KBM-7 (cell line): Measurements from ENCODE around the gene PNMA8C.

Experiments used
- DNase-seq: peaks from one replicate; pipeline ENCODE4 v3.0.0-alpha.2; 2015
- in situ Hi-C: fragments of 300-500 bp; cut with MboI; formaldehyde crosslinking; loops from 2 replicates; pipeline ENCODE4 v1.14.3; 2020; ENCODE audit warnings: low sequenced_read_pairs, low pct_unique_long_range_greater_than_20kb, mixed read lengths

Gene PNMA8C

DNA sequence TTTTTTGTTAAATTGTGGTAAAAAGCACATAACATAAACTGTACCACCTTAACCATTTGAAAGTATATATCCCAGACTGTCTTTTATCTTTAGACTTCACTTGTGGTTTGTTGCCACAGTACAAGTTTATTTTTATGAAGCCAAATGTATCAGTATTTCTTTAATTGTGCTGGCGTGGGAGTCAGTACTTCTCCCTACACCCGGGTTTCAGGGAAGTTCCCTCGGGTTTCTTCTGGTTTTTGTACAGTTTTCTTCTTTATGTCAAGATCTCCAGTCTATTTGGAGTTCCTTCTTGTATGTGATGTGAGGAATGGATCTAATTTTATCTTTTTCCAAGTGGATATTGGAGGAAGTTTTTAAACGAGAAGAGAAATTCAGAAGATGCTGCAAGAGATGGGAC lies 35.9 kb downstream of the PNMA8C start:
- DNase-seq = no peak
- in situ Hi-C loops = loop anchor here (10.0 kb wide), 1 partner anchor 102 kb away; the partner anchor contains the start of gene PNMA8B

DNA sequence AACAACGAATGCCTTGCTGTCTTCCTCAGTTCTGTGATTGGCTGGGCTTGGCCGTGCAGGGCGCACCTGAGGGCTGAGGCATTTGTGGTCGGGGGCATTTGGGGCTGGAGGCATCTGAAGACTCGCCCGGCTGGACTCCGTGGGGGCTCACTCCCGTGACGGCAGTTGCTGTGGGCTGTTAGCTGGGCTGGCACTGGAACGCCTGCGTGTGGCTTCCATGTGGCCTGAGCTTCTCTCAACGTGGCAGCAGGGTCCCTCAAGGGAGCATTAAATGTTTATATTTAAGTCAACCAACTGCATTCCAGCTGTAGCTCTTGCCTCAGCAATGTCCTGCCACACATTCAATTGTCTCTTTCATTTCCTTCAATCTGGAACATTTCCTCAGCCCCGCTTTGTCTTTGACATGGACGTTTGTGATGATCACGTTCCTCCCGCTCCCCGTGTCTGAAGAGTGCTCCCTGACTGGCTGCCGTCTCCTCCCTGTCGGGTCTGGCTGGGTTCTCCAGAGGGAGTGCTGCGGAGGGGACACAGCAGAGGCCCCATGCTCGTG lies 36.4 kb downstream of the PNMA8C start:
- in situ Hi-C loops = loop anchor here (10.0 kb wide), 1 partner anchor 102 kb away; the partner anchor contains the start of gene PNMA8B
- no peak for DNase-seq

DNA sequence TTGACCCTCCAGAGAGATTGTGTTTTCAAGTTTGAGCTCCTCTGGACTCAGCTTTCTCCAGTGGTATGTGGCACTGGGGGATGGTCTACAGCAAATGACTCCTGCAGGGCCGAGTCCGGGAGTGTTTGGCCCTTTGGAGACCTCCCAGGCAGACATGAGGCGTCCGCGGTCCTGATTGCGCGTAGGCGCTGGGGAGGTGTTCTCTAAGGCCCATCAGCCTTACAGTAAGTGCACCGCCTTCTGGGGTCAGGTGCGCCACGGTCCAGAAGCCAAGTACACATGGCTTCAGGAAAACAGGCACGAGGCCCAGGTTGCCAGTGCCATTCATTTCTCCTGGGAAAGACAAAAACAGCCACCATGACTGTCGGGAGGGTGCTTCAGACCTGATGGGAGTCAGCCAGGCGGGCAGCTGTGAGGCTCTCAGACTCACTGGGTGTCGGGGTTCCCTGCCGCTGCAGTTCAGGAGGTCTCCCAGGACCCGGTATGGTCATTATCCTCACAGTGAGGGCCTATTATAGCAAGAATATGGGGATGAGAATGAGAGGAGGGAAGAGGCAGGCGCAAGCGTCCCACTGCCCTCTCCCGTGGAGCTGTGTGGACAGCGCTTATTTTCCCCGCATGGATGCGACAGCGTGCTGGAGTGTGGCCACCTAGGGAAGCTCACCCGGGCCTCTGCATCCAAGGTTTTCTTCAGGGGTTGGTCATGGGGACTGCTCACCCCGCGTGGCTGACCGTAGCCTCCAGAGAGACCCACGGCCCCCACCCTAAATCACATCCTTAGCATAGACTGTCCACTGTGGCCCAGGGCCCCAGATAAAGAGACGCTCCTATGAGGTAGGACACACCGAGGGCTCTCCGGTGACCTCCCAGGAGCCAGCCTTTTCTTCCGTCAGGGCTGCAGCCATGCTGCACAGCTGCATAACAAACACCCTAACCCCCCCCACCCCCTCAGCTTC lies 37.2 kb downstream of the PNMA8C start:
- in situ Hi-C loops = loop anchor here (10.0 kb wide), 1 partner anchor 103 kb away; the partner anchor contains the start of gene PNMA8B
- DNase-seq = no peak

DNA sequence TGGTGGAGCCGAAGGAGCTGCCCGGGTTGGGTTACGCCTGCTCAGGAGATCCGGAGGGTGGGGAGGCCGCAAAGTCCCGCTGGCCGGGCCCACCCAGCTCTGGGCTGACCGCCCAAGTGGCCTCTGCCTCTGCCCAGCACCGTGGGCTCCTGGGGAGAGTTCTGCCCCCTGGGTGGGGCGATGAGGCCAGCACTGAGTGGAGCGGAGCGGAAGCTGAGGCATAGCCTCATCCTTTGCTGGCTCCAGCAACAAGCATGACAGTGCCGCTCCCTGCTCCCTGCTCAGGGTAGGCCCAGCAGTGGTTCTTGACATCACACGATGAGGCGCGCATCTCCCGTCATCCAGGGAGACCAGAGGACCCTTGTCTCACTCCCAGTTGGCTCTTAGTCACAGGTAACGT lies 37.9 kb downstream of the PNMA8C start:
- in situ Hi-C loops = loop anchor here (10.0 kb wide), 1 partner anchor 104 kb away; the partner anchor contains the start of gene PNMA8B
- DNase-seq = no peak

DNA sequence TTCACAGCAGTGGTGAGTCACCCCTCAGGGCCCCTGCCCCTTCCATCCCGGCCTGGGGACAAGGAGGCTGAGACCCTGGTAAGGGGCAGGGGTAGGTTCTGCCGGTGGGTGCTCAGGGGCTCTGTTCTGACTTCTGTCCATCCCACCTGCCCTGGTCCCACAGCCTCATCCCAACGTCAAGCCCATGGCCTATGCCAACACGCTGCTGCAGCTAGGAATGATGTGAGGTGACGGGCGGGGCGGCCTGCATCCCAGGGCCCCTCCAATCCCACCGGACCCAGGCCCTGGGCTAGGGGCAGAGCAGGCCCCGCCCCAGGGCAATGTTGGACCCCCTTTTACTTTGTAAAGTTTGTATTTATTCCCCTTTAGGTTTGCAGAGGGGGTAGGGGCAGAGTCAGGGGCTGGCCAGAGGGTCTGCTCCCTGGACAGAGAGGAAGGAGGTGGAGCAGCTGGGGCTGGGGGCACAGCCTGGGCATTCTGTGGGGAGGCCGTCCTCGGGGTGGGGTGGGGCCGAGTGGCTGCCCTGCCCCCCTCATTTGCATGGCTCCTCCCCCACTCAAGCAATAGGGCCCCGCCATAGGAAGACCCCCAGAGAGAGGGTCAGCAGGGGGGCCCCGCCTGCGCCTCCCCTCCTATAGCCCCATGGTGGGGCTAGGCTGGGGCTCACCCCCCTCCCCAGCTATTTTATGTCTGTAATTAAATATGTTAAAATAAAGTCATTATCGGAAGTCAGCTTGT lies 38.4 kb downstream of the PNMA8C start:
- DNase-seq = no peak
- in situ Hi-C loops = loop anchor here (10.0 kb wide), 1 partner anchor 105 kb away; the partner anchor contains the start of gene PNMA8B

DNA sequence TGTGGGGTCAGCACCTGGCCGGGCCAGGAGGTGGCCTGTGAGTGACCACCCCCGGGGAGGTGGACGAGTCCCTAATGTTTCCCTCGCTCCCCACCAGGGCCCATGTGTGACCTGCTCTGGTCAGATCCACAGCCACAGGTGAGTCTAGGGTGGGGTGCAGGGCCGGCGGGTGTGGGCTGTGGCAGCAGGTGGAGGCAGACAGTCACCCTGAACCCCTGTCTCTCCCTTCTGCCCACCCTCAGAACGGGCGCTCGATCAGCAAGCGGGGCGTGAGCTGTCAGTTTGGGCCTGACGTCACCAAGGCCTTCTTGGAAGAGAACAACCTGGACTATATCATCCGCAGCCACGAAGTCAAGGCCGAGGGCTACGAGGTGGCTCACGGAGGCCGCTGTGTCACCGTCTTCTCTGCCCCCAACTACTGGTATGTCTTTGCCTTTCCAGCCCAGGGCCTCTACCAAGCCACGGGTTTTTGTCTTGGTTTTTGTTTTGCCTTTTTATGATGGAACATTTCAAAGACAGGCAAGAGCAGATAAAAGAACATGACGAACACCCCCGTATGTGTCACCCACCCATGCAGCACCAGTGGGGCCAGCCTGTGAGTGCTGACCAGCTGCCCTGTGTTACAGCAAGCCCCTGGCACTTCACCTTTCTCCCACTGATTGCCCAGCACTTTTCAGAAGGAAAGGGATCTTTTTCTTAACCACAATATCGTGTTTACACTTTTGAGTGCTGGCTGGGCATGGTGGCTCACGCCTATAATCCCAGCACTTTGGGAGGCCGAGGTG lies 40.2 kb downstream of the PNMA8C start:
- no peak for DNase-seq
- in situ Hi-C loops = no loop called here

DNA sequence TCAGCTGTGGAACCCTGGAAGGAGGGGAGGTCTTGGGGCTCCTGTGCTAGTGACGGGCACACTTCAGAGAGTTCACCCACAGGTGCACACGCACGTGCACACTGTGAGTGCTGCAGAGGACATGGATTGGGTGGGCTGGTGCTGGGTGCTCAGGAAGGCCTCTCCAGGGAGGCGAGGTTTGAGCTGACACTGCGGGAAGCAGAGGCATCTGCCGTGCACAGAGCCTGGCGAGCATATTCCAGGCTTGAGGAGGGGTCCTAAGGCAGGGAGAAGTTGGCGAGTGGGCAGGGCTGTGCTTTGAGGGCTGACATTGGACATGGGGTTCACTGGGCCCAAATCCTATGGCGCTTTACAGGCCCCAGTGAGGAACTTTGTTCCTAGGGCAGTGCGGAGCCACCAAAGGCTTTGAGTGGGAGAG lies 41.0 kb downstream of the PNMA8C start:
- in situ Hi-C loops = no loop called here
- DNase-seq = no peak

DNA sequence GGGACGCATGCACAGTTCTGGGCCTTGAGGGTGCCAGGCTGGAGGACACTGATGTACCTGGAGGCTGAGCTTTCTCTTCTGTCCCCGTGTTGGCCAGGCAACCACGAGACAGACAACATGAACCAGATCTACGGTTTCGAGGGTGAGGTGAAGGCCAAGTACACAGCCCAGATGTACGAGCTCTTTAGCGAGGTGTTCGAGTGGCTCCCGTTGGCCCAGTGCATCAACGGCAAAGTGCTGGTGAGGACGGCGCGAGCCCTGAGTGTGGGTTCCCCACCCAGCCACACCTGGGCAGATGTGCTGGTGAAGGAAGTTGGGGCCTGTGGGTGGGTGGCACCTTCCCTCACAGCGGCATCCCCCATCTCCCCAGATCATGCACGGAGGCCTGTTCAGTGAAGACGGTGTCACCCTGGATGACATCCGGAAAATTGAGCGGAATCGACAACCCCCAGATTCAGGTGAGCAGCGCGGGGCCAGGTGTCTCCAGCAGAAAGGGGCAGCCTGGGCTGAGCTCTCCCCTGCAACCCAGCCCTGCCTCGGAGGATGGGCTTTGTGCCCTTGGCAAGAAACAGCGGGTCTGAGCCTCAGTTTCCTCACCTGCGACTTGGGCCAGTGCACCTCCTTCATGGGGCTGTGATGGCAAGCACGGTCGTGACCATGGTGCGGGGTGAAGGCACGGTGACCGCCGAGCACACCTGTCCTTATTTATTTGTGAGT lies 41.6 kb downstream of the PNMA8C start:
- in situ Hi-C loops = no loop called here
- no peak for DNase-seq

DNA sequence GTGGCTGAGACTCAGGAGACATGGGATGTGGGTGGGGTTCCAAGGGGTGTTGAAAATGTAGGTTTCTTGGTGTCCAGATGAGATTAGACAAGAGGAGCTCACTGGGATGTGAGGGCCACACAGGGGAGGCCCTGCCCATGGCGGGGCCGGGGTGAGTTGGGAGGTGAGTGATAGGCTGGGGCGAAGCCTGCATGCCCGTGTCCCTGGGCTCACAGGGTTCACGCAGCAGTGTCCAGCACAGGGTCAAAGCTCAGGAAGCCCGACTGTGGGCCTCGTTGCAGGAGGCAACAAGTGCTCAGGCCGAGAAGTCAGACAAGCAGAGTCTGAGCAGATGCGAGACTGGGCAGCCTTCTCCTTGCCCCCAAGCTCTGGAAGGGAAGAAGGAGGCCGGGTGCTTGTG lies 42.6 kb downstream of the PNMA8C start:
- DNase-seq = no peak
- in situ Hi-C loops = no loop called here

DNA sequence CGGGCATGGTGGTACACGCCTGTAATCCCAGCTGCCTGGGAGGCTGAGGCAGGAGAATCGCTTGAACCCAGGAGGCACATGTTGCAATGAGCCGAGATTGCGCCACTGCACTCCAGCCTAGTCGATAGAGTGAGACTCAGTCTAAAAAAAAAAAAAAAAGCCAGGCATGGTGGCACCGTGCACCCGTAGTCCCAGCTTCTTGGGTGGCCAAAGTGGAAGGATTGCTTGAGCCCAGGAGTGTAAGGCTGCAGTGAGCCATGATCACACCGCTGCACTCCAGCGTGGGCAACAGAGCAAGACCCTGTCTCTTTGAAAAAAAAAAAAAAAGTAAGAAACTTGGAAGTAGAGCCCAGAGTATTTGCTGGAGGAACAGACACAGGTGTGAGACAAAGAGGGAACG lies 43.1 kb downstream of the PNMA8C start:
- no peak for DNase-seq
- in situ Hi-C loops = no loop called here

DNA sequence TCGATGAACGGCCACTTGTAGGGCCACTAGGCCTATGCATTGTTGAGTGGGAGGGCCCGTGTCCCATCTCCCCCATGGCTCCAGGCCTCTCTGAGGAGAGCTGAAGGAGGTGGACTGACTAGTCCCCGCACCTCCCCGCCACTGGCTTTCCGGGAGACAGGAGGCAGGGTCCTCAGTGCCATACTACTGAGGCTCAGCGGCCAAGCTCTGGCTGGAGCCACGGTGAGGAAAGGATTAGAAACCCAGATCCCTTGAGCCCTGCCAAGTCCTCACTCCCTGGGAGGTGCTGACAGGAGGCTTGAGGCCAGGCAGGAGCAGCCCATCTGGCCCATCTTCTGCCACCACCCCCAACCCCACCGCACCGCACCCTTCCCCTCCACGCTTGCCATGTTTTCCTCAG lies 44.3 kb downstream of the PNMA8C start:
- in situ Hi-C loops = no loop called here
- no peak for DNase-seq

DNA sequence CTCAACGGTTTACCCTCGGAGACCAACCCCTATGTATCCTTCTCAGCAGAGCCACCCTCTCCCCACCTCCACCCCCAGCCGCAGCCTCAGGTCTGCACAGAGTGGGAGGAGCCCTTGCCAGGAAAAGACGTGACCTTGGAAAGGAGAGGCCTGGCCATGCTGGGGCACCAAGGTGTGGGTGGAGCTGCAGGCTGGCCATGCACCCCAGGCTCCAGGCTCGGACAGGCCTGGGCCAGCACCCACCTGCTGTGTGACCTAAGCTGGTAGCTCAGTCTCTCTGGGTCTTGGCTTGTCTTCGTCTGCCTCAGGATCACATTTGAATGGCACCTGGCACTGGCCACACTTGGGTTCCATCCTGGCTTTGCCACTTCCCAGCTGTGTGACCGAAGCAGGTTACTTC lies 44.9 kb downstream of the PNMA8C start:
- in situ Hi-C loops = no loop called here
- DNase-seq = no peak

DNA sequence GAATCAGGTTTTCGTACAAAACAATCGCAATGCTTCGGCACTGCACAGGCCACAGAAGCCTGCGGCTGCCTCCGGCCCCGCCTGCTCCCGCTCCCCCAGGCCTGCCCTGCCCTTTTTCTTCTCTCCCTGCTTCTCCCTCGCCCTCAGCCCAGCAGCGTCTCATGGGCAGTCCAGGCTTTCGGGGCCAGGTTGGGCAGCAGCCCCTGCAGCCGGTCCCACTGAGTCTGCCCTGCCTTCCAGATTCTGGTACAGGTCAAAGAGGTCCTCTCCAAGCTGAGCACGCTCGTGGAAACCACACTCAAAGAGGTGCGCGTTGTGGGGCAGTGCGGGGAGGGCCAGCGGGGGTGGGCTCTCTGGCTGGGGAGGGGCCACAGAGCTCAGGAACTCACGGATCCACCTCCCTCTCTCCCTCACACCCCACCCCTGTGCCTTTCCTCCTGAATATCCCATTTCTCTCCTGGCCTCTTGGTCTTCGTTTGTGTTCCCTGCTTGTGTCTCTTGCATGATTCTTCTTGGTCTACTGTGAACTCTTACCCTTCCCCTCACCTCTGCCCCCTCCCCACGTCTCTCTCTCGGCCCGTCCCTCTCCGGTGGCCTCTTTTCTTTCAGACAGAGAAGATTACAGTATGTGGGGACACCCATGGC lies 45.4 kb downstream of the PNMA8C start:
- no peak for DNase-seq
- in situ Hi-C loops = no loop called here

DNA sequence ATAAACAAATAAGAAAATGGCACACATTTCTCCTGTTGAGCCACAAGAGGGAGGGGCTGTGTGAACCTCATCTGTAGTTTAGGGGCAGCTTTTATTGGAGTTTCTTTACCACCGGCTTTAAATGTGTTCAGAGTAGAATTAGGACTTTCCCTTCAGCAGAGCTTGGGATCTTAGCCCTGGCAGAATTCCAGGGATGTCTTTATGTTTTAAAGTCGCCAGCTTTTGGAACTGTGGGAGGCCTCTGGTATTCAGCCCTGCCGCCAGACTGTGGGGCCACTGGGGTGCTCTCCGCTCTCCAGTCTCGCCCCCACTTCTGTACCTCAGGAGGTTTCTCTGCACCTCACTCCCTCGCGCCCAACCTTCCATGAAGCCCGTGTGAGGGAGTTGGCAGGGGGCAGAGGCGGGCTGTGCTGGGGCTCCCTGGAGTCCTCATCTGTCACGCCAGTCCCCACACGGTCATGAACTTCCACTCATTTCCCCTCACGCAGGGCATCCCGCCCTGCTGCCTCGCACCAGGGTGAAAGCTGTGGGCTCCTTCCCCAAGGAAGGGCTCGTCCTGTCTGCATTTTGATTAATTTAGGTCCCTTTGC lies 46.9 kb downstream of the PNMA8C start:
- in situ Hi-C loops = no loop called here
- DNase-seq = no peak

DNA sequence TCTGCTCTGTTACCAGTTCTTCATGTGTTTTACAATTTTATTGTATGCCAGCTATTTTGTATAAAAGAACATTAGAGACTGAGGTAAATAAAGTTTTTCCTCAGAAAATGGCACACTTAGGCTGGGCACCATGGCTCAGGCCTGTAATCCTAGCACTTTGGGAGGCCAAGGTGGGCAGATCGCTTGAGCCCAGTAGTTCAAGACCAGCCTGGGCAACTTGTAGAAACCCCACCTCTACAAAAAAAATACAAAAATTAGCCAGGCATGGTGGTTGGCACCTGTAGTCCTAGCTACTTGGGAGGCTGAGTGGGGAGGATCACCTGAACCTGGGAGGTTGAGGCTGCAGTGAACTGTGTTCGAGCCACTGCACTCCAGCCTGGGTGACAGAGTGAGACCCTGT lies 47.4 kb downstream of the PNMA8C start:
- no peak for DNase-seq
- in situ Hi-C loops = no loop called here

DNA sequence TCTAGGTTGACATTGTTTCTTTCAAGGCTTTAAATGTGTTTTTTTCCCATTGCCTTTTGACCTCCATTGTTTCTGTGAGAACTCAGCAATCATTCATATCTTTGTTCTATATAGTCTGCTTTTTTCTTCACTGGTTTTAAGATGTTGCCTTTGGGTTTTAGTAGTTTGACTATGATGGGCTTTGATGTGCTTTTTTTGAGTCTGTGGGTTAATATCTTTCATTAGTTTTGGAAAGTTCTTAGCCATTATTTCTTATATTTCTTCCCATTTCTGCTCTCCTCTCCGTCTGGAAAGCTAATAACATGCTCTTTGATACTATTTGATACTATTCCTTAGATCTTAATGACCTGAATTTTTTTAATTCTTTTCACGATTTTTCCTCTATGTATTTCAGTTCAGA lies 48.0 kb downstream of the PNMA8C start:
- in situ Hi-C loops = no loop called here

DNA sequence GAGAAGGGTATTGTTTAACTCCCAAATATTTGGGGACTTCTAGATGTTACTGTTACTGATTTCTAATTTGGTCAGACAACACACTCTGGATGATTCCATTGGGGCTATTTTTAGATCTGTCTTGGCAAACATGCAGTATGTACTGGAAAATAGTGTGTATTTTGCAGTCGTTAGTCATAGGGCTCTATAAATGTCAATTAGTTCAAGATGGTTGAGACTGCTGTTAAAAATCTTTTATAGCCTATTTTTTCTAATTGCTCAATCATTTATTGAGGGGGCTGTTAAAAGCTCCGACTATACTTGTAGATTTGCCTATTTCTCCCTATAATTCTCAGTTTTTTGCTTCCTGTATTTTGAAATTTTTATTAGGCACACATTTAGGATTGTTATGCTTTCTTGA lies 50.5 kb downstream of the PNMA8C start:
- no peak for DNase-seq
- in situ Hi-C loops = no loop called here

More for the DNA sequence above, 48.0 kb downstream of the PNMA8C start:
- DNase-seq = no peak
